K562 (cell line): ENCODE results near the gene SAT1. TPM values are rescaled to one million over a fixed set of nuclear protein-coding genes. Genes with fewer than 3 reads are reported as not detected.
A peak's percentile ranks its signal among the peaks of the same experiment; 100 is the strongest.

Source experiments
- ATAC-seq: fragments of 200-7000 bp; cut with Tn5 transposase; 3 replicates; pipeline ENCODE4 v1.9.1; 2020; ENCODE audit warnings: moderate library complexity
- BruUV-seq: library from RNA; stranded (reverse); fragments of 400-500 nt; replicated peaks from 2 replicates; lab custom pipeline; 2021; lab: Mats Ljungman, UMichigan
- CTCF ChIA-PET: fragments of 300-600 bp; formaldehyde crosslinking; extraction: SDS; loops from one replicate; lab custom pipeline; 2021; ENCODE audit warnings: low intra/inter-chr PET ratio; lab: Yijun Ruan, JAX
- POLR2A ChIA-PET: fragments of 300-600, 350-650 bp; sonication (Branson Sonifier 250); formaldehyde crosslinking; extraction: SDS; loops from one replicate; lab custom pipeline; 2021; ENCODE audit warnings: antibody characterized with exemption, inconsistent platforms; lab: Yijun Ruan, JAX
- DNase-seq, 4 experiments: peaks; one replicate each; pipeline versions ENCODE4 v3.0.0 to v3.0.0-alpha.2; 2011 to 2018; ENCODE audit warnings: low spot score in 3 of 4, mixed read lengths in 3 of 4; ENCODE audit errors: extremely low read depth in 1 of 4
- FAIRE-seq: peaks from 2 replicates; lab custom pipeline; 2011; peaks lifted over from hg19 to GRCh38; lab: Jason Lieb, UNC
- H2AFZ ChIP-seq: 2 replicates; pipeline ENCODE4 v1.6.0; 2011; ENCODE audit warnings: low read depth, low read length, control low read depth, inconsistent platforms
- H3K27ac ChIP-seq: fragments of 200-600 bp; 3 replicates; pipeline ENCODE4 v1.8.0; 2011; ENCODE audit warnings: low read depth, mild to moderate bottlenecking, control low read depth, inconsistent platforms, low read length, moderate library complexity, mixed read lengths; ENCODE audit errors: extremely low read depth
- H3K27me3 ChIP-seq, 2 experiments: fragments of 300-600 bp in 1 of 2; 2 replicates in 1 of 2; 3 replicates in 1 of 2; pipeline versions ENCODE4 v1.6.0 to v1.8.0; 2011; ENCODE audit warnings: inconsistent platforms in 2 of 2, low read length in 2 of 2, mild to moderate bottlenecking in 1 of 2, mixed read lengths in 1 of 2, moderate library complexity in 1 of 2; ENCODE audit not compliant: control insufficient read depth in 2 of 2, insufficient read depth in 2 of 2
- H3K36me3 ChIP-seq: fragments of 300-600 bp; 3 replicates; pipeline ENCODE4 v1.8.0; 2011; ENCODE audit warnings: mild to moderate bottlenecking, low read length, inconsistent platforms; ENCODE audit not compliant: control insufficient read depth, insufficient read depth
- H3K4me1 ChIP-seq, 2 experiments: fragments of 200-600 bp in 1 of 2; replicated peaks in 1 of 2; 2 replicates in 1 of 2; 3 replicates in 1 of 2; pipeline versions ENCODE4 v1.5.1 to v1.8.0; 2011; ENCODE audit warnings: inconsistent platforms in 2 of 2, low read length in 2 of 2, mild to moderate bottlenecking in 1 of 2, mixed read lengths in 1 of 2, moderate library complexity in 1 of 2; ENCODE audit not compliant: control insufficient read depth in 2 of 2, insufficient read depth in 2 of 2
- H3K4me2 ChIP-seq: 2 replicates; pipeline ENCODE4 v1.6.1; 2011; ENCODE audit warnings: low read length, control low read depth, inconsistent platforms, mixed read lengths; ENCODE audit not compliant: insufficient read depth
- H3K4me3 ChIP-seq: fragments of 200-600 bp; sonication (generic), shearing (Covaris generic); 2 replicates; pipeline ENCODE4 v1.5.1; 2016; ENCODE audit warnings: control low read depth, inconsistent platforms
- H3K79me2 ChIP-seq: fragments of 200-600 bp; 3 replicates; pipeline ENCODE4 v1.8.0; 2011; ENCODE audit warnings: low read length, inconsistent platforms; ENCODE audit not compliant: control insufficient read depth, insufficient read depth
- H3K9ac ChIP-seq, 2 experiments: 2 replicates each; pipeline versions ENCODE4 v1.6.0 to v1.6.1; 2011; ENCODE audit warnings: low read depth in 2 of 2, low read length in 2 of 2, control low read depth in 1 of 2, inconsistent platforms in 1 of 2, mild to moderate bottlenecking in 1 of 2, mixed read lengths in 1 of 2; ENCODE audit not compliant: insufficient read depth in 1 of 2
- H3K9me1 ChIP-seq: one replicate; pipeline ENCODE4 v1.6.0; 2011; ENCODE audit warnings: inconsistent platforms, mild to moderate bottlenecking, low read length, moderate library complexity; ENCODE audit not compliant: control insufficient read depth, insufficient read depth
- H3K9me3 ChIP-seq: replicated peaks from 2 replicates; pipeline ENCODE4 v1.5.1; 2011; ENCODE audit warnings: low read depth, low read length, inconsistent platforms; ENCODE audit not compliant: control insufficient read depth, insufficient read depth
- H4K20me1 ChIP-seq: replicated peaks from 2 replicates; pipeline ENCODE4 v1.6.1; 2011; ENCODE audit warnings: low read length, inconsistent platforms, mixed read lengths; ENCODE audit not compliant: control insufficient read depth, insufficient read depth
- BCOR ChIP-seq: fragments of 450-650 bp; IDR thresholded peaks from 2 replicates; pipeline ENCODE4 v1.6.1; 2016
- ETV6 ChIP-seq, 3 experiments: fragments of 150-350 bp in 1 of 3; sonication (generic) in 1 of 3; formaldehyde crosslinking in 1 of 3; IDR thresholded peaks; 2 replicates each; pipeline versions ENCODE4 v1.6.1 to v1.8.0; 2014 to 2022; ENCODE audit warnings: borderline replicate concordance in 2 of 3, low read depth in 2 of 3, antibody characterized with exemption in 1 of 3, low read length in 1 of 3, mild to moderate bottlenecking in 1 of 3, missing genetic modification reagents in 1 of 3
- KDM1A ChIP-seq, 2 experiments: fragments of 450-650 bp; IDR thresholded peaks; 2 replicates each; pipeline ENCODE4 v1.6.1; 2016; ENCODE audit warnings: mild to moderate bottlenecking in 2 of 2
- NCOA1 ChIP-seq: fragments of 450-650 bp; IDR thresholded peaks from 2 replicates; pipeline ENCODE4 v1.6.1; 2016; ENCODE audit warnings: low read depth
- RBM25 ChIP-seq: fragments of 200-400 bp; formaldehyde crosslinking; IDR thresholded peaks from 2 replicates; pipeline ENCODE4 v1.6.1; 2018; ENCODE audit warnings: low read length, low read depth, moderate library complexity; ENCODE audit not compliant: severe bottlenecking
- SMARCA5 ChIP-seq: fragments of 450-650 bp; IDR thresholded peaks from 2 replicates; pipeline ENCODE4 v1.6.1; 2016
- ZNF146 ChIP-seq: IDR thresholded peaks from one replicate; pipeline ENCODE4 v1.6.1; 2018; ENCODE audit warnings: missing compliant biosample characterization; ENCODE audit not compliant: unreplicated experiment
- WGBS: fragments of 100-300 bp; shearing (Covaris generic); methylation state at CpG from one replicate; pipeline ENCODE4 v1.1.6; 2016; ENCODE audit warnings: low coverage, mixed read lengths; ENCODE audit not compliant: insufficient coverage; ENCODE audit errors: missing lambda C conversion rate; 5-methylcytosine and 5-hydroxymethylcytosine counted together
- in situ Hi-C: fragments of 300-500 bp; cut with MboI; formaldehyde crosslinking; loops from 4 replicates; pipeline ENCODE4 v1.15.0; 2018; ENCODE audit warnings: inconsistent platforms, mixed read lengths
- intact Hi-C: fragments of 100-400 bp; cut with micrococcal nuclease; formaldehyde crosslinking; loops from 2 replicates; pipeline ENCODE4 v1.14.2; 2022
- polyA plus RNA-seq, 8 experiments: library from polyadenylated mRNA; depleted of rRNA in 4 of 8; stranded (reverse) in 5 of 8; unstranded in 3 of 8; fragments of >200 nt; fragmentation: Nextera tagmentation in 2 of 8; fragmentation: Illumina TruSeq in 1 of 8; extraction: Ambion mirVana in 2 of 8; extraction: Trizol in 1 of 8; gene quantifications; 2 replicates each; pipeline versions ENCODE4 v1.2.1 to v1.2.3, GENCODE V29; 2011 to 2014; ENCODE audit warnings: inconsistent platforms in 1 of 8, missing spikeins in 1 of 8
- total RNA-seq, 7 experiments: library from RNA; depleted of rRNA in 6 of 7; stranded (reverse); fragments of >200 nt in 6 of 7; fragmentation: Illumina TruSeq in 2 of 7; extraction: Trizol in 2 of 7; gene quantifications; 2 replicates each; pipeline versions ENCODE4 v1.2.1 to v1.2.3, GENCODE V29; 2011 to 2021; ENCODE audit warnings: low replicate concordance in 1 of 7
- TF ChIP-seq, protein P1 (sequence below): fragments of 450-650 bp; conservative IDR thresholded peaks from 2 replicates; pipeline ENCODE4 v1.6.1; 2016; ENCODE audit warnings: missing genetic modification characterization, low read depth, mild to moderate bottlenecking, missing compliant biosample characterization, moderate library complexity
- TF ChIP-seq, protein P2 (sequence below): sonication (generic); formaldehyde crosslinking; IDR thresholded peaks from 2 replicates; pipeline ENCODE4 v1.8.0; 2022; ENCODE audit warnings: mild to moderate bottlenecking, low read depth, missing genetic modification reagents

Gene SAT1
- total and polyA plus RNA-seq, 9 of the 15 experiments (the other 6 are each of a cell fraction or from before 2014, with no cell fraction given): 47.4 to 194 (median 74.1) TPM

DNA sequence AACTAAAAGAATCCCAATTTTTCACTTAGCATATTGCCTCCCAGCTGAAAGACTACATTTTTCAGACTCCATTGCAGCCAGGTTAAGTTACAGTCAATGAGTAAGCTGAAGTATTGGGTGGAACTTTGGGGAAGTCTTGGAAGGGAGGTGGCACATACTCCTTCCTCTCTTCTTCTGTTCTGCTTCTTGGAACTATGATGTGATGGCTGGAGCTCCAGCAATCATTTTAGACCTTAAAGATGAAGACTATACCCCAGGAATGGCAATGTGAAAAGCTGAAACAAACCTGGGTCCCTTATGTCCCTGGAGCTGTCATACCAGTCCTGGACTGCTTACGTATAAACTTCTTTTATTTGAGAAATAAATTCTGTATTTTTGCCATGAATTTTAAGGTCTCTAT is 30.8 kb downstream of the SAT1 start:
- Histone ChIP-seq H4K20me1 (no peaks in the 10 kb centered on the region), H3K36me3 (no peaks in the 10 kb centered on the region), H3K4me2 (no peak overlapping the region), H3K79me2 (no peaks in the 10 kb centered on the region), H3K4me1 (peaks cover 0 to 3% of the 10 kb centered on the region in 2 experiments; a peak in 2 of 5 replicates), H3K9me3 (no peaks in the 10 kb centered on the region), H3K27me3 (no peaks in the 10 kb centered on the region), H3K9ac (no peak overlapping the region), H3K27ac (no peak overlapping the region), H2AFZ (no peak overlapping the region)
- FAIRE-seq: no peak
- intact Hi-C loops: no loop called here
- no peak for DNase-seq
- ATAC-seq: no peak
- POLR2A ChIA-PET: interaction anchor here (0.8 to 1.3 kb wide), 3 partner anchors 28 to 93 kb away, joined by 3 to 4 read pairs (median 3); partner anchors contain the start of gene SAT1
- CTCF ChIA-PET: no interaction called here
- BruUV-seq: no TSS peak
- peak; percentile 65; the same call in 1 of the 2 replicates for TF ChIP-seq BCOR
- TF ChIP-seq KDM1A (IDR thresholded peaks at IDR 0.05): peak; percentile 15 to 33; a peak in 1 of 4 replicates
- TF ChIP-seq RBM25: peak; percentile 95
- TF ChIP-seq, protein P1, sequence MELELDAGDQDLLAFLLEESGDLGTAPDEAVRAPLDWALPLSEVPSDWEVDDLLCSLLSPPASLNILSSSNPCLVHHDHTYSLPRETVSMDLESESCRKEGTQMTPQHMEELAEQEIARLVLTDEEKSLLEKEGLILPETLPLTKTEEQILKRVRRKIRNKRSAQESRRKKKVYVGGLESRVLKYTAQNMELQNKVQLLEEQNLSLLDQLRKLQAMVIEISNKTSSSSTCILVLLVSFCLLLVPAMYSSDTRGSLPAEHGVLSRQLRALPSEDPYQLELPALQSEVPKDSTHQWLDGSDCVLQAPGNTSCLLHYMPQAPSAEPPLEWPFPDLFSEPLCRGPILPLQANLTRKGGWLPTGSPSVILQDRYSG (tag): no peak
- TF ChIP-seq, all 486 proteins: peak for 3
- in situ Hi-C loops: no loop called here
- WGBS: 89% methylated on average over 1 of the region's 1 CpG
- H3K9me1 ChIP-seq: no peaks in the 10 kb centered on the region
- no peak overlapping the region for H3K4me3 ChIP-seq

DNA sequence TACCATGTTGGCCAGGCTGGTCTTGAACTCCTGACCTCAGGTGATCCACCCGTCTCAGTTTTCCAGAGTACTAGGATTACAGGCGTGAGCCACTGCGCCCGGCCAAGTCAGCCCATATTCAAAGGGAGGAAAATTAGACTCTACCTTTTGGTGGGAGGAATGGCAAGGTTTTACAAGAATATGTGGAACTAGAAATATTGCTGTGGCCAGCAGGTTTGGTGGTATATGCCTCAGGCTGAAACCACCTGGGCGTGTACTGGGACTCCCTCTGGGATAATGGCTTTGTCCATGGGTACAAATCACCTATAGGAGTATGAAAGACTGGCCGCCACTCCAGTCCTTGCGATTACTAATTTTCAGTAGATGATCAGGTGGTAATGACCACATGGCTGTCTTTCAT is 32.4 kb downstream of the SAT1 start:
- in situ Hi-C loops (no loop called here), intact Hi-C loops (no loop called here)
- ChIA-PET CTCF (no interaction called here), POLR2A (no interaction called here)
- H3K9me3 ChIP-seq: no peaks in the 10 kb centered on the region
- no peak overlapping the region for H3K4me3 ChIP-seq
- no peak overlapping the region for H3K9ac ChIP-seq
- no peak overlapping the region for H3K4me2 ChIP-seq
- BruUV-seq: no TSS peak
- WGBS: 84% methylated on average over 6 of the region's 7 CpGs
- DNase-seq: no peak
- no peak for ATAC-seq
- no peak for FAIRE-seq
- TF ChIP-seq ZNF146 (CRISPR knock-in tag) (no peak), ETV6 (IDR thresholded peaks at IDR 0.05; ENCODE audit: borderline replicate concordance in 1 of 2, low read depth in 2 of 2, low read length in 1 of 2) (no peak), ETV6 (CRISPR knock-in tag; IDR thresholded peaks at IDR 0.05; ENCODE audit: borderline replicate concordance) (no peak), SMARCA5 (no peak), NCOA1 (no peak)
- TF ChIP-seq, protein P2, sequence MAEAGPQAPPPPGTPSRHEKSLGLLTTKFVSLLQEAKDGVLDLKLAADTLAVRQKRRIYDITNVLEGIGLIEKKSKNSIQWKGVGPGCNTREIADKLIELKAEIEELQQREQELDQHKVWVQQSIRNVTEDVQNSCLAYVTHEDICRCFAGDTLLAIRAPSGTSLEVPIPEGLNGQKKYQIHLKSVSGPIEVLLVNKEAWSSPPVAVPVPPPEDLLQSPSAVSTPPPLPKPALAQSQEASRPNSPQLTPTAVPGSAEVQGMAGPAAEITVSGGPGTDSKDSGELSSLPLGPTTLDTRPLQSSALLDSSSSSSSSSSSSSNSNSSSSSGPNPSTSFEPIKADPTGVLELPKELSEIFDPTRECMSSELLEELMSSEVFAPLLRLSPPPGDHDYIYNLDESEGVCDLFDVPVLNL (CRISPR knock-in tag): no peak
- no peaks in the 10 kb centered on the region for H3K9me1 ChIP-seq
- H3K27ac ChIP-seq: no peak overlapping the region
- no peaks in the 10 kb centered on the region for H3K27me3 ChIP-seq
- H3K4me1 ChIP-seq: peaks cover 0 to 3% of the 10 kb centered on the region in 2 experiments; a peak in 2 of 5 replicates
- no peaks in the 10 kb centered on the region for H4K20me1 ChIP-seq
- H3K36me3 ChIP-seq: no peaks in the 10 kb centered on the region
- H2AFZ ChIP-seq: no peak overlapping the region
- no peaks in the 10 kb centered on the region for H3K79me2 ChIP-seq
